K562 (cell line): ENCODE data around the gene PCBP2. TPM values are rescaled to one million over a fixed set of nuclear protein-coding genes. Genes with fewer than 3 reads are reported as not detected.

Experiments used
- BRF2 ChIP-seq: IDR thresholded peaks from 3 replicates; pipeline ENCODE4 v1.6.1; 2011; ENCODE audit warnings: borderline replicate concordance, mild to moderate bottlenecking; ENCODE audit not compliant: insufficient read length, insufficient read depth
- CHD1 ChIP-seq: fragments of 200-600 bp; sonication (generic); IDR thresholded peaks from one replicate; pipeline ENCODE4 v1.6.1; 2012; ENCODE audit warnings: mild to moderate bottlenecking, moderate library complexity, low read length, inconsistent platforms
- DACH1 ChIP-seq: fragments of 450-650 bp; IDR thresholded peaks from 2 replicates; pipeline ENCODE4 v1.6.1; 2018; ENCODE audit not compliant: partially characterized antibody
- DDX20 ChIP-seq: fragments of 450-650 bp; IDR thresholded peaks from 2 replicates; pipeline ENCODE4 v1.6.1; 2016; ENCODE audit warnings: missing genetic modification characterization, low read depth, mild to moderate bottlenecking, missing compliant biosample characterization, moderate library complexity
- E2F6 ChIP-seq, 2 experiments: IDR thresholded peaks; 2 replicates each; pipeline ENCODE4 v1.6.1; 2011; ENCODE audit warnings: borderline replicate concordance in 1 of 2, control low read depth in 1 of 2, low read depth in 1 of 2, low read length in 1 of 2, mild to moderate bottlenecking in 1 of 2, mixed read lengths in 1 of 2, moderate library complexity in 1 of 2; ENCODE audit not compliant: insufficient read depth in 1 of 2, insufficient read length in 1 of 2, poor library complexity in 1 of 2, severe bottlenecking in 1 of 2; ENCODE audit errors: extremely low read depth in 1 of 2
- GTF2F1 ChIP-seq: IDR thresholded peaks from 2 replicates; pipeline ENCODE4 v1.6.1; 2011; ENCODE audit warnings: low read depth, low read length, improper control_type of control experiment
- MAZ ChIP-seq, 2 experiments: fragments of 450-650 bp in 1 of 2; sonication (generic) in 1 of 2; formaldehyde crosslinking; IDR thresholded peaks in 1 of 2; conservative IDR thresholded peaks in 1 of 2; 2 replicates each; pipeline versions ENCODE4 v1.4.0 to v1.5.0; 2020; ENCODE audit warnings: mild to moderate bottlenecking in 1 of 2, missing genetic modification reagents in 1 of 2
- NBN ChIP-seq: fragments of 450-650 bp; IDR thresholded peaks from 2 replicates; pipeline ENCODE4 v1.6.1; 2016; ENCODE audit warnings: low read depth, mild to moderate bottlenecking
- NFXL1 ChIP-seq: fragments of 450-650 bp; formaldehyde crosslinking; IDR thresholded peaks from 2 replicates; pipeline ENCODE4 v1.4.0; 2021; ENCODE audit warnings: mild to moderate bottlenecking
- NUFIP1 ChIP-seq: fragments of 450-650 bp; IDR thresholded peaks from 2 replicates; pipeline ENCODE4 v1.6.1; 2018; ENCODE audit not compliant: partially characterized antibody
- PTTG1 ChIP-seq: fragments of 450-650 bp; IDR thresholded peaks from 2 replicates; pipeline ENCODE4 v1.6.1; 2016; ENCODE audit warnings: low read depth, mild to moderate bottlenecking, missing genetic modification characterization, missing compliant biosample characterization
- RAD21 ChIP-seq, 2 experiments: fragments of 250-450 bp in 1 of 2; fragments of 450-650 bp in 1 of 2; sonication (Bioruptor Pico) in 1 of 2; formaldehyde crosslinking in 1 of 2; IDR thresholded peaks in 1 of 2; conservative IDR thresholded peaks in 1 of 2; 2 replicates each; pipeline versions ENCODE4 v1.4.0 to v1.8.0; 2020 to 2022; ENCODE audit warnings: mild to moderate bottlenecking in 2 of 2, moderate library complexity in 1 of 2
- RBM39 ChIP-seq: fragments of 200-400 bp; formaldehyde crosslinking; optimal IDR thresholded peaks from 2 replicates; pipeline ENCODE3; 2018; ENCODE audit warnings: low read depth, low read length
- TGIF2 ChIP-seq: sonication (generic); formaldehyde crosslinking; IDR thresholded peaks from 2 replicates; pipeline ENCODE4 v1.8.1; 2022; ENCODE audit warnings: mild to moderate bottlenecking, missing genetic modification reagents, moderate library complexity
- ZNF282 ChIP-seq: sonication (generic); formaldehyde crosslinking; IDR thresholded peaks from 2 replicates; pipeline ENCODE4 v1.8.1; 2023; ENCODE audit warnings: missing genetic modification reagents
- ZNF57 ChIP-seq: fragments of 450-650 bp; formaldehyde crosslinking; IDR thresholded peaks from 2 replicates; pipeline ENCODE4 v1.4.0; 2020; ENCODE audit warnings: mild to moderate bottlenecking, moderate library complexity
- ZNF668 ChIP-seq: fragments of 250-450 bp; sonication (Bioruptor Pico); IDR thresholded peaks from 2 replicates; pipeline ENCODE4 v1.8.0; 2022; ENCODE audit warnings: mild to moderate bottlenecking, inconsistent platforms
- polyA plus RNA-seq, 8 experiments: library from polyadenylated mRNA; depleted of rRNA in 4 of 8; stranded (reverse) in 5 of 8; unstranded in 3 of 8; fragments of >200 nt; fragmentation: Nextera tagmentation in 2 of 8; fragmentation: Illumina TruSeq in 1 of 8; extraction: Ambion mirVana in 2 of 8; extraction: Trizol in 1 of 8; gene quantifications; 2 replicates each; pipeline versions ENCODE4 v1.2.1 to v1.2.3, GENCODE V29; 2011 to 2014; ENCODE audit warnings: inconsistent platforms in 1 of 8, missing spikeins in 1 of 8
- total RNA-seq, 7 experiments: library from RNA; depleted of rRNA in 6 of 7; stranded (reverse); fragments of >200 nt in 6 of 7; fragmentation: Illumina TruSeq in 2 of 7; extraction: Trizol in 2 of 7; gene quantifications; 2 replicates each; pipeline versions ENCODE4 v1.2.1 to v1.2.3, GENCODE V29; 2011 to 2021; ENCODE audit warnings: low replicate concordance in 1 of 7

The PCBP2 gene
- total and polyA plus RNA-seq, 9 of the 15 experiments (the other 6 are each of a cell fraction or from before 2014, with no cell fraction given) = 137 to 831 (median 328) TPM

GRCh38 chr12:53492830-53493609 lies 41.1 kb downstream of the PCBP2 start (continued):
- TF ChIP-seq RBM39 = no peak
- TF ChIP-seq ZNF57 (CRISPR knock-in tag) = no peak
- no peak for TF ChIP-seq RAD21 (CRISPR knock-in tag; conservative IDR thresholded peaks at IDR 0.05 in 1 of 2, IDR thresholded peaks at IDR 0.05 in 1 of 2)
- TF ChIP-seq NFXL1 (CRISPR knock-in tag) = no peak
- no peak for TF ChIP-seq BRF2
- no peak for TF ChIP-seq ZNF668 (CRISPR knock-in tag)
- TF ChIP-seq ZNF282 = no peak
- TF ChIP-seq E2F6 (IDR thresholded peaks at IDR 0.05; ENCODE audit: borderline replicate concordance in 1 of 2, extremely low read depth in 1 of 2, insufficient read depth in 1 of 2, insufficient read length in 1 of 2, low read depth in 1 of 2, low read length in 1 of 2, poor library complexity in 1 of 2, severe bottlenecking in 1 of 2) = peak; percentile 44 to 47
- TF ChIP-seq MAZ (CRISPR knock-in tag; conservative IDR thresholded peaks at IDR 0.05 in 1 of 2, IDR thresholded peaks at IDR 0.05 in 1 of 2) = peak in 1 of 2 experiments; percentile 29; a peak in 1 of 4 replicates
- TF ChIP-seq GTF2F1 = no peak
- TF ChIP-seq DDX20 (tag) = no peak
- TF ChIP-seq TGIF2 (CRISPR knock-in tag) = no peak
- no peak for TF ChIP-seq CHD1
- TF ChIP-seq PTTG1 (tag) = no peak
- TF ChIP-seq NBN = 0 out of 2 replicates have a peak, but pooled peaks have one; percentile 46
- no peak for TF ChIP-seq NUFIP1
- peak; percentile 26 for TF ChIP-seq DACH1
